ENCODE measurements around the gene TBL1XR1. TPM values are rescaled to one million over a fixed set of nuclear protein-coding genes. Genes with fewer than 3 reads are reported as not detected.

TBL1XR1 gene
- total RNA-seq, 1 experiment from 2014 or later, result 77.6 TPM

DNA sequence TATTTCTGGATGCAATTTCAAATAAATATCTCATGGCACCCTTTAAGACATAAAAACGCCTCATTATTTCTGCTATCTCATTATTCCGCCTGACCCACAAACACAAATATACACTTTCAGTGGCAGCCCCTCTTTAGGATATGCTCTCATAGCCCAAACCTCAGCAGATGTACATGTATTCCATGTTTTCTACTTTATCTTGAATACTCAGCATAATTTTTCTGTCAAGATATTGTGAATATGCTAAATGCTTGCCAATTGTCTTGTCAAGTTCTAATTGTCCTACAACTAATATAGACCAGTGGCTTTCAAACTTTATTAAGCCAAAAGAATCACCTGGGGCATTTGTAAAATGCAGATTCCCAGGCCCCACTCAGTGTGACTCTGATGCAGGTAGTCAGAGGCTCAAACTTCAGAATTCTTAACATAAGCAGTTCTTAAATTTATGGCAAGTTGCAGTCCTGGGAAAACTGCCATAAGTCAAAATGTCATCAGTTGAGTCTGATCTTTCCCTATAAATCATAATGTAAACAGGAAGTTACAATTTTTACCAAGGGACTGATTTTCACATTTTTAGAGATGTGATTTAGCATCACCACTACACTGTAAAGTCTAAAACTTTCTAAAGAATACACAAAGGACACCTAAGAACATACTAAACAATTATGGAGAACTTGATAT lies 135.1 kb downstream of the TBL1XR1 start:
- ATAC-seq (no peak), DNase-seq (no peak)
- Histone ChIP-seq H3K27me3 (ENCODE audit: low read length) (no peaks in the 10 kb centered on the region), H3K36me3 (ENCODE audit: low read depth, low read length) (peaks cover 6% of the 10 kb centered on the region; the same call in 1 of the 2 replicates), H3K27ac (ENCODE audit: low read length) (no peak overlapping the region), H3K9ac (ENCODE audit: low read length) (no peak overlapping the region), H3K9me2 (replicated peaks; ENCODE audit: low read length) (no peaks in the 10 kb centered on the region), H2AFZ (ENCODE audit: low read length) (no peak overlapping the region), H3K79me2 (ENCODE audit: low read length) (peaks cover 74% of the 10 kb centered on the region), H3K4me3 (ENCODE audit: low read length) (no peak overlapping the region), H3K9me3 (ENCODE audit: low read length) (no peaks in the 10 kb centered on the region), H4K20me1 (ENCODE audit: low read length) (peaks cover 4% of the 10 kb centered on the region; the same call in 1 of the 2 replicates), H3K4me1 (ENCODE audit: insufficient read depth, low read length) (peaks cover 6% of the 10 kb centered on the region; the same call in 1 of the 2 replicates), H3K4me2 (ENCODE audit: low read length) (no peak overlapping the region), H3F3A (ENCODE audit: low read length, unreplicated experiment) (no peaks in the 10 kb centered on the region)
- no peak for TF ChIP-seq EZH2phosphoT487 (IDR thresholded peaks at IDR 0.05; ENCODE audit: borderline replicate concordance, low read length)
- no peak for TF ChIP-seq EZH2 (IDR thresholded peaks at IDR 0.05; ENCODE audit: low read length, unreplicated experiment)
- TF ChIP-seq, protein P1, sequence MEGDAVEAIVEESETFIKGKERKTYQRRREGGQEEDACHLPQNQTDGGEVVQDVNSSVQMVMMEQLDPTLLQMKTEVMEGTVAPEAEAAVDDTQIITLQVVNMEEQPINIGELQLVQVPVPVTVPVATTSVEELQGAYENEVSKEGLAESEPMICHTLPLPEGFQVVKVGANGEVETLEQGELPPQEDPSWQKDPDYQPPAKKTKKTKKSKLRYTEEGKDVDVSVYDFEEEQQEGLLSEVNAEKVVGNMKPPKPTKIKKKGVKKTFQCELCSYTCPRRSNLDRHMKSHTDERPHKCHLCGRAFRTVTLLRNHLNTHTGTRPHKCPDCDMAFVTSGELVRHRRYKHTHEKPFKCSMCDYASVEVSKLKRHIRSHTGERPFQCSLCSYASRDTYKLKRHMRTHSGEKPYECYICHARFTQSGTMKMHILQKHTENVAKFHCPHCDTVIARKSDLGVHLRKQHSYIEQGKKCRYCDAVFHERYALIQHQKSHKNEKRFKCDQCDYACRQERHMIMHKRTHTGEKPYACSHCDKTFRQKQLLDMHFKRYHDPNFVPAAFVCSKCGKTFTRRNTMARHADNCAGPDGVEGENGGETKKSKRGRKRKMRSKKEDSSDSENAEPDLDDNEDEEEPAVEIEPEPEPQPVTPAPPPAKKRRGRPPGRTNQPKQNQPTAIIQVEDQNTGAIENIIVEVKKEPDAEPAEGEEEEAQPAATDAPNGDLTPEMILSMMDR (conservative IDR thresholded peaks at IDR 0.05; ENCODE audit: low read depth, low read length), result no peak
- ChIA-PET CTCF (no interaction called here), POLR2A (ENCODE audit: unreplicated experiment) (no interaction called here)
- no TSS peak for BruUV-seq (replicated peaks)
- intact Hi-C loops (cut with micrococcal nuclease), result no loop called here

DNA sequence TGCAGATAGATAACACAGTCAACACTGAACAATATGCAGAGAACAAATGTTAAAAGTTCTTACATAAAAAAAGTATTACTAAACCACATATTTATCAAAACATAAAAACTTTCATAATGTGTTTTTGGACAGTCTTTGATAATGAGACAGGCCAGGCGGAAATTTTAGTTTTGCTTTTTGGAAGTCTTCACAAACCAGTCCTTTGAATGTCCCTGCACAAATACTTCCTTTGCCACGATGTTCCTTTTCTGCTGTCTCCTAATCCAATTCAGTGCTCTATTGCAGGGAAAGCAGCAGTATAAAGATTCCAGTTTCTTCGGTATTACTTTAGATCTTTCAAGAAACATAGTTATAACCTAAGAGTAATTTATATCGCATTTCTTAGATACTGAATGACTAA lies 135.9 kb downstream of the TBL1XR1 start:
- H3K9ac ChIP-seq (ENCODE audit: low read length), result no peak overlapping the region
- no peak overlapping the region for H2AFZ ChIP-seq (ENCODE audit: low read length)
- peaks cover 73% of the 10 kb centered on the region for H3K79me2 ChIP-seq (ENCODE audit: low read length)
- peaks cover 6% of the 10 kb centered on the region; the same call in 1 of the 2 replicates for H3K36me3 ChIP-seq (ENCODE audit: low read depth, low read length)
- no peak for TF ChIP-seq EZH2phosphoT487 (IDR thresholded peaks at IDR 0.05; ENCODE audit: borderline replicate concordance, low read length)
- no peaks in the 10 kb centered on the region for H3K27me3 ChIP-seq (ENCODE audit: low read length)
- H3K27ac ChIP-seq (ENCODE audit: low read length), result no peak overlapping the region
- ChIA-PET POLR2A (ENCODE audit: unreplicated experiment) (no interaction called here), CTCF (no interaction called here)
- no peak overlapping the region for H3K4me2 ChIP-seq (ENCODE audit: low read length)
- DNase-seq (no peak), ATAC-seq (no peak)
- no peaks in the 10 kb centered on the region for H3K9me2 ChIP-seq (replicated peaks; ENCODE audit: low read length)
- H3K4me1 ChIP-seq (ENCODE audit: insufficient read depth, low read length), result peaks cover 6% of the 10 kb centered on the region; the same call in 1 of the 2 replicates
- H4K20me1 ChIP-seq (ENCODE audit: low read length), result peaks cover 4% of the 10 kb centered on the region; the same call in 1 of the 2 replicates
- intact Hi-C loops (cut with micrococcal nuclease), result no loop called here
- H3F3A ChIP-seq (ENCODE audit: low read length, unreplicated experiment), result no peaks in the 10 kb centered on the region
- H3K9me3 ChIP-seq (ENCODE audit: low read length), result no peaks in the 10 kb centered on the region
- no peak overlapping the region for H3K4me3 ChIP-seq (ENCODE audit: low read length)
- no TSS peak for BruUV-seq (replicated peaks)

DNA sequence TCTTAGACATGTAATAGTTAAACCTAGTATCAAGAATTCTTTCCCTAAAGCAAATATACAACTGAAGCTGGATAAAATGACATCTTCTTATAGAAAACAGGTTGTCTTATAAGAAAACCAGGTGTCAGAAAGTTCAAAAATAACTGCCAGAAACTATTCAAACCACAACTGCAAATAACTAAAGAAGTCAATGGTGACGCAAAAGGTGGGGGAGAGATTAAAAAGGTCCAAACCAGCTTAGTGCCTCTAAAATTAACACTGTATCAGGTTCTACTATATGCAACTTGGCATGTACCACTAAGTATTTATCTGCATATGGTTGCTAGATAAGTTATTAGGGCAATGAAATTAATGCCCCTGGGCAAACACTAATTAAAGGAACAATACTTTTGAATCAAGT lies 136.8 kb downstream of the TBL1XR1 start:
- ATAC-seq, result no peak
- Histone ChIP-seq H3K9me3 (ENCODE audit: low read length) (no peaks in the 10 kb centered on the region), H3K79me2 (ENCODE audit: low read length) (peaks cover 73% of the 10 kb centered on the region), H4K20me1 (ENCODE audit: low read length) (peaks cover 4% of the 10 kb centered on the region; the same call in 1 of the 2 replicates), H3K36me3 (ENCODE audit: low read depth, low read length) (peaks cover 6% of the 10 kb centered on the region; the same call in 1 of the 2 replicates), H2AFZ (ENCODE audit: low read length) (no peak overlapping the region), H3K27ac (ENCODE audit: low read length) (no peak overlapping the region), H3K27me3 (ENCODE audit: low read length) (no peaks in the 10 kb centered on the region), H3K9me2 (replicated peaks; ENCODE audit: low read length) (no peaks in the 10 kb centered on the region), H3F3A (ENCODE audit: low read length, unreplicated experiment) (no peaks in the 10 kb centered on the region), H3K4me1 (ENCODE audit: insufficient read depth, low read length) (peaks cover 6% of the 10 kb centered on the region; the same call in 1 of the 2 replicates), H3K4me3 (ENCODE audit: low read length) (no peak overlapping the region), H3K4me2 (ENCODE audit: low read length) (no peak overlapping the region), H3K9ac (ENCODE audit: low read length) (no peak overlapping the region)
- TF ChIP-seq EZH2 (IDR thresholded peaks at IDR 0.05; ENCODE audit: low read length, unreplicated experiment) (no peak), EZH2phosphoT487 (IDR thresholded peaks at IDR 0.05; ENCODE audit: borderline replicate concordance, low read length) (no peak)
- TF ChIP-seq, protein P1 (conservative IDR thresholded peaks at IDR 0.05; ENCODE audit: low read depth, low read length), result no peak
- CTCF ChIA-PET, result no interaction called here
- no TSS peak for BruUV-seq (replicated peaks)
- no peak for DNase-seq
- intact Hi-C loops (cut with micrococcal nuclease), result no loop called here
- POLR2A ChIA-PET (ENCODE audit: unreplicated experiment), result no interaction called here

Data from PC-3 (cell line).